GM21390 (cell line): ENCODE measurements around the gene KLF1.
A peak's percentile ranks its signal among the peaks of the same experiment; 100 is the strongest.
"Not testable (repeated sequence)": the region's sequence is repeated elsewhere in the genome, so short reads cannot be mapped to it uniquely, and the experiment has no call there.

ENCODE experiments used
- ATAC-seq: cut with Tn5 transposase; IDR thresholded peaks from one replicate; pipeline ENCODE4 v1.9.1; 2021; ENCODE audit not compliant: unreplicated experiment

The KLF1 gene

DNA sequence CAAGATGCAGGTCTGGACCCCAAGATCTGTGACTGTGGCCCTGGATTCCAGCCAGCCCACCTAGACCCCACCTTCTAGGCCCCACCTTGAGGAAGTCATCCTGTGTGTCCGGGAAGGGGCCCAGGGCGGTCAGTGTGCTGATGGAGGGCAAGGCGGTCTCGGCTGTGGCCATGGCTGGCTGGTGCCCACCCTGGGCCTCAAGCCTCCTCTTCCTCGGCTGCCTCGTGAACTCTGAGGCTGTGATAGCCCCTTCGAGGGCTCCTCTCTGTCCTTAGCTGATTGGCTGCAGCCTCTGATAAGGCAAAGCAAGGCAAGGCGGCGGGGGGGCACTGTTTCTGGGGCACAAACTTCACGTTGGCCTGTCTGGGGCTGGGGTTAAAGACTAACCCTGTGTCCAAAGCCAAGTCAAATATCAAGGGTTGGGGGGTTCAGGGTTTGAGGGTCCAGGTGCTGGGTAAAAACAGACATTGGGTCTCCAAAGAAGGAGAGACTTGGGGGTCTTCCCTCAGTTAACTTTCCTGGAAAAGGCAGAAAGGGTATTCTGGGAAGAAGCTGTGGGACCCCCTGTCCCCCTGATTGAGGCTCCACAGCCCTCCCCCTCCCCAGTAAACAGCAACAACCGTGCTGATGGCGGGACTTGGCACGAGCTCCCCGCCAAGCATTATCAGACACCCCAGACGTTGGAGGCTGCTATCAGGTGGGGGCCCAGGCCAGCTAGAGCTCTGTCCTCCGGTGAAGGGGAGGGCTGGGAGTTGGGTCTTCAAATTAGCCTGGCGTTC lies at the start of gene KLF1:
Gene KLF1 (minus strand): TSS at position 233 of the 779 bp plus-strand sequence. CDS start 61 bp downstream, at position 172.
- no peak for ATAC-seq

DNA sequence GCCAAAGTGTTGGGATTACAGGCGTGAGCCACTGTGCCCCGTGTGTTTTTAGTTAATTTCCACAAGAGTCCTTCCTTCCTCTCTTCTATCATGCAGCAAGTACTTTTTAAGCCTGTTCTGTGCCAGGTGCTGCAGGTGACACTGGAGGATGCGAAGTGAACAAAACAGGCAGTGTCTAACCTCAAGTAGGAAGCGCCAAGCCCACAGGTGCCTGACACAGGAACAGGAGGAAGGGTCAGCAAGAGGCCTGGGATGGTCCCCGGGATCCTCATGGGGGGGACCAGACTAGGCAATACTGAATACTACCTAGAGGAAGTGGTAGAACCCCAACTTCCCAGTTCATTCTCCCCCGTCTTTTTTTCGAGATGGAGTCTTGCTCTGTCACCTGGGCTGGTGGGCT lies 49.6 kb upstream of the KLF1 start:
- no peak for ATAC-seq

DNA sequence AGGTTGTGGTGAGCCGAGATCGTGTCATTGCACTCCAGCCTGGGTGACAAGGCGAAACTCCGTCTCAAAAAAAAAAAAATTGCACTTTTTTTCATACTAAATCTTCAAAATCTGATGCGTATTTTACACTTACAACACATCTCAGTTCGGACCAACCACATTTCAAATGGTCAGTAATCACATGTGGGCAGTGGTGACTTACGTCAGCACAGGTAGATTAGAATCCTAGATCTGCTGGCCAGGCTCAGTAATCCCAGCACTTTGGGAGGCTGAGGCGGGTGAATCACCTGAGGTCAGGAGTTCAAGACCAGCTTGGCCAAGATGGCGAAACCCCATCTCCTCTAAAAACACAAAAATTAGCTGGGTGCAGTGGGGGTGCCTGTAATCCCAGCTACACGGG lies 48.1 kb upstream of the KLF1 start:
- no peak for ATAC-seq

DNA sequence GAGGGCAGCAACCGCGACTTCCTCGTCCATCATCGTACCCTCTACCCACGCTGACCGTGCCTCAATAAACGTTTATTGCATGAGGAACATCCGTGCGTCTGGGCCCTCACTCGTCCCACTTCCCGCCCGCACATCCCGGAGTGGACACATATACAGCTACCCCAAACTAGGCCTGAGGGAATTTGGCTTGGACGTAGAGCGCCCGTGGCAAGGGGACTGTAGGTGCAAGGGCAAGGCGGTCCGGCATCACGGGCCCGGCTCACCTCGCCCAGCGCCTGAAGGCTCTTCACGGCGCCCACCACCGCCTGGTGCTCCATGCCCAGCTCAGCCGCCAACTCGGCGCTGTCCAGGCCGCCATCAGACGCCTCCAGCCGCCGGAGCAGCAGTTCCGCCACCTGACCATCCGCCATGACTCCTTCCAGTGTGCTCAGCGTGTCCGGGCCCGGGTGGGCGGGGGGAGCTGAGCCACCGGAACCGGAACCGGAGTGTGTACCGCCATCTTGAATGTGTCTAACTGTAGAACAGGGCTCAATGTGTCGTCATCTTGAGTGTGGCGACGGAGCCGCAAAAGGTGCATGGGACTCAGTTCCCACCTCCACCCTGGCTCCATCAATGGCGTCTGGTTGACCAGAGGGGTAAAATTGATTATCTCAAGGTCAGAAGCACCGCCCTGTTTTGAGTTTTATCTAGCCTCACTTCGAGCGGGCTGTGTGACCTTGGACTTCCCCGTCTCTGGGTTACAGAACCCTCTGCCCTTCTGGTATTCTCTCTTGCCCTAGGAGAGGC lies 46.5 kb upstream of the KLF1 start, which contains the start of gene FARSA:
Gene FARSA (minus strand): TSS at position 425 of the 786 bp plus-strand sequence. CDS start 15 bp downstream, at position 410.
- ATAC-seq: no peak

DNA sequence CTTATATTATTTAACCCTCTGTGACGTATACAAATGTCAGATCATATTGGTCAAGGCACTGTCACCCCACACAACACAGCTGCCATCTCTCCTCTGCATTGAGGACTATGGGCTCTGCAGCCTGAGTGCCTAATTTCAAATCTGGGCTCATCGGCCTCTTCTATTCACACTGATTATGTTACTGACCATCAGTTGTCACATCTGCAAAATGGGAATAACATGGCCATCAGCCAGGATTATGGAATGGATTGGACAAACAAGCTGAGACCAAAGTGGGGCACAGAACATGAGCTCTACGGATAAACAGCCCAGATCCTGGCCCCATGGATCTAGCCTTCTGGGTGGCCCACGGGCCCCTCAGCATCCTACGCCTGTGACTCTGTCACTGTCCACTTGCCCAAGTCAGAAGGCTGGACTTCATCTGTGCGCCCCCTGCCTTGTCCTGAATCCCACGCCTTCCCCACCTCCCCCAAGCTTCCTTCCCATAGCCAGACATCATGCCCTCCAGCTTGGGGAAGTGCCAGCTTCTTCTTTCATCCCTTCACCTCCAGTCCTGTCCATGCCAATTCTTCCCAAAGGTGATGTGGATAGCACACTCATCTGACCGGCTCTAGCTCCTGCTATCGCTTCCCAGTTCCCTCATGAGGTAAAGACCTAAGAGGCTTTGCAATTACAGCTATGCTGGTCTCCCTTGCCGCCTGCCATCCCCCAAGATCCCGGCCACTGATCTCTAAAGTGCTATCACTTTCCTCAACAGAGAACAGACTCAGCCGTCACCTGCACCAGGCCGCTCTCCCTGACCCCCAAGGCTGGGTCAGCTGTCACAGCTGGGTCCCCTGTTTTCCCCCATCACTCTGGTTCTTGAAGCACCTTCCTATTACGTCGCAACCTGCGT lies 45.6 kb upstream of the KLF1 start:
- ATAC-seq: no peak

DNA sequence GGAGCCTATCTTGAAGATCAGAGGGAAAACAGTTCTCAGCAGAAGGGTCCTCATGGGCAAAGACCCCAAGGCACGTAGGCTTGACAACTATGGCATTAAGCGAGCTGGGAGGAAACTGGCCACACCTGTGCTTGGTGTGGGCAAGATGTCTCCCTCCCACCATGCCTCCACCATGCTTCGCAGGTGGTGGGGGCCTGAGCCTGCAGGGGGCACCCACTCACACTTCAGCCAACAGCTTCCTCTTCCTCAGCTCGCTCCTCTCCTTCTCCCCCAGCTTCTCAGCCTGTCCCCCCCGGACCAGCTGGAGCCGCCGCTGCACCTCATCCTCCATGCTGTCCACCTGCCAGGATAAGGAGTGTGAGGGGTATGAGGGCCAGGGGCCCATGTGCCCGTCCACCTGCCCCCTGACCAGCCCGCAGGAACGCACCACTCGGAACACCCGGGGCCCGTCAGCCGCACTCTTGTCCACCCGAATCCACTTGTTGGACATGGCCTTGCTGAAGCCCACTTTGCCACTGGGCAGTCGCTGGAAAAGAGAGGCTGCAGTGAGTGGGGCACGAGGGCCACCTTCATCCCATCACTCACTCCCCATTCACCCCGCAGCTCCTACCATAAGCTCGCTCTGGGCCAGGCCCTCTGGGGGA lies 43.1 kb upstream of the KLF1 start:
- no peak for ATAC-seq

DNA sequence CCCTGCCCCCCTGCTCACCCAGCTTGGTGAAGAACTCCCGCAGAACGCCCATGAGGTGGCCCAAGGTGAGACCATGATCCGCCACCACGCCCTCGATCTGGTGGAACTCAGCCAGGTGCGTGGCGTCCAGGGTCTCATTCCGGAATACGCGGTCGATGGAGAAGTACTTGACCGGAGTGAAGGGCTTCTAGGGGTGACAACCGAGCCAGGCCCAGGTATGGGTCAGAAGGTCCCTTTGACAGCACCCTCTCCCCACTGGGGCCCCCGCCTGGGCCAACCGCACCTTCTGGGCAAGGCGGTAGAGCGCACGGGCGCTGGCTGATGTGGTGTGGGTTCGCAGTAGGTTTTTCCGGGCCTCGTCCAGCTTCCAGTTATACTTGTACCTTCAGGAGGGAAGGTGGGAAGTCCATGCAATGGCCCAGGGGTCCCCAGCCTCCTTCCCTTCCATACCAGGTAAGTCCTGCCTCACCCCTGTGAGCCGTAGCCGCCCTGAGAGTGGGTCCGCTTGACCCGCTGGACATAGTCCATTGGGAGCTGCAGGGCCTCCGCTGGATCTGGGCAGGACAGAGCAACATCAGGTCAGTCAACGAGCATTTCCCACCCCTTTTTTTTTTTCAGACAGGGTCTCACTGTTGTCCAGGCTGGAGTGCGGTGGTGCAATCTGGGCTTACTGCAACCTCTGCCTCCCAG lies 37.8 kb upstream of the KLF1 start:
- ATAC-seq: no peak

DNA sequence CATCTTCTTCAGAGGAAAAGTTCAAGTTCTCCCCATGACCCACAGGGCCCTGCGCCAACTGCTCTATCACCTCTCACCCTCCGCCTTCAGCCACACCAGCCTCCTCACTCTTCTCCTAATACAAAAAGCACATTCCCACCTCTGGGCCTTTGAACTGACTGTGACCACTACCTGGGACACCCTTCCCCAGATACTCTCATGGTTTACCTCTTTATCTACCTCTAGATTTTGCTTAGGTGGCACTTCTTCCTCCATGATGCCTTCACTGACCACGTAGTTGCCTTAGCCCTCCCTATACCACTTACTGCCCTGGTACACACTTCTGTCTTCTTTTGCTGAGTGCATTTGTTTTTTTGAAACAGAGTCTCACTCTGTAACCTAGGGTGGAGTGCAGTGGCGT lies 36.0 kb upstream of the KLF1 start:
- no peak for ATAC-seq

DNA sequence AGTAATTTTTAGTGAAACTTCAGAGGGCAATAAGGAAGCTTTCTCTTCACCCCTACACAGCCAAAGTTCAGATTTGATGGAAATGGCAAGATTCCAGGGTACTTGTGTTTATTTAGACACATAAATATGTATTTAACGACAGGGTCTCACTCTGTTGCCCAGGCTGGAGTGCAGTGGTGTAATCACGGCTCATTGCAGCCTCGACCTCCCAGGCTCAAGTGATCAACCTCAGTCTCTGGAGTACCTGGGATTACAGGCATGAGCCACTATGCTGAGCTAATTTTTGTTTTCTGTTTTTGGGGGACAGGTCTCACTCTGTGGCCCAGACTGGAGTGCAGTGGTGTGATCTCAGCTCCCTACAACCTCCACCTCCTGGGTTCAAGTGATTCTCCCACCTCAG lies 34.0 kb upstream of the KLF1 start:
- no peak for ATAC-seq

DNA sequence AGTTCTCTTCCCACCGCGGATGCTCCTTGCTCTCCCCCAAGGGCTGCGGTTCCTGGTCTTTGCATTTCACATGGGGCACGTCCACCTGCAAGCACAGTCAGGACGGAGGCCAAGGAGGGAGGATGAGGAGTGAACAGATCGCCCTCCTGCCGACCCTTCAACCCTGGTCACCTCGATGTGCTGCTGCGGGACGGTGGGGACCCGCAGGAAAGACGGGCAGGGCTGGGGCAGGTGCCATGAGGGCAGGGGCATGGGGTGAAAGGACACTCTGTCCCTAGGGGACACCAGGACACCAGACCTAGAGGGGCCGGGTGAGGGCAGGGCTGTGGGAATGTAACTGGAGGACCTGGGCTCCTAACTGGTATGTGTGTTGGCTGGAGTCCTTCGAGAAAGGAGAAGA lies 31.3 kb upstream of the KLF1 start:
- ATAC-seq: no peak

DNA sequence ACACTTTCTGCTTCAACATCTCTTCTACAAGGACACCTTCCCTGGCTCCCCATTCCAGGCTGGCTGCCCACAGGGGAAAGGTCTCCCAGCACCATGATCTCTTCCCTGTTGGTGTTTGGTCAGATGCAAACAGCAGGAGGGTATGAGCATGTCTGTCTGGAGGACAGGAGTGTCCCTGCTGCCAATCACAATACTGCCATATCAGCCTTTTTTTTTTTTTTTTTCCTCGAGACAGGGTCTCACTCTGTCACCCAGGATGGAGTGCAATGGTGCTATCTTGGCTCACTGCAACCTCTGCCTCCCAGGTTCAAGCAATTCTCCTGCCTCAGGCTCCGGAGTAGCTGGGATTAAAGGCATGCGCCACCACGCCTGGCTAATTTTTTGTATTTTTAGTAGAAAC lies 28.9 kb upstream of the KLF1 start:
- not testable (repeated sequence) for ATAC-seq

DNA sequence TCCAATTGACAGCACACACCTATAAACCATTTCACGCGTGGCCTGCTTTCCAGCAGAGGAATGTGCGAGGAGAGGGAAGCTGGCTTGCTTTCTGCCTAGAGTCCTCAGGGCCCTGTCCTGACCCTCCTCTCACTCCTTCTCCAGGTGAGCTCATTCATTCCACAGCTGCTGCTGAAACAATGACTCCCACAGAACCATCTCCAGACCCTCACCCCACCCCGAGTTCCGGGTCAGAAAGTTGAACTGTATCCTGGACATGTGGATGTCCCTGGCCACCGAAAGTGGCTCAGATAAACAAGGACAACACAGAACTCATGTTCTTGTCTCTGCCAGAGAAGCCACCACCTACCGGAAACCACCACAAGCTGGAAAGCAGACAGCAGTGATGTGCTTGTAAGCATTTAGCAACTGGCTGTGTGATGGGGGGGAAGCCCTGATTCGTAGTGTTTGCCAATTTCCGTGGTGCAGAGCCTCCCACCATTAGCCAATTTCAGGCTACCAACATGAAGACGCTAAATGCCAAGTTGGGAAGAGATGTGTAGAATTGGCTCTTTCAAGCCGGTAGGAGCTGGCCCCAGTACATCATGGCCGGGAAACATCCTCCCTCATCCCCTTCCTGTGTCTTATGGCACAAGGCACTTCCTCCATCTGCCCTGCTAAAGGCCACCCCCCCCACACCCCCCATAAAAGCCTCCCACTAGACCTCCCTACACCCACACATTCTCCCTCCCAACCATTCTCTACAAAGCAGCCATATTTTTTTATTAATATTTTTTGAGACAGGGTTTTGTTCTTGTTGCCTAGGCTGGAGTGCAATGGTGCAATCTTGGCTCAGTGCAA lies 27.1 kb upstream of the KLF1 start:
- ATAC-seq: no peak

DNA sequence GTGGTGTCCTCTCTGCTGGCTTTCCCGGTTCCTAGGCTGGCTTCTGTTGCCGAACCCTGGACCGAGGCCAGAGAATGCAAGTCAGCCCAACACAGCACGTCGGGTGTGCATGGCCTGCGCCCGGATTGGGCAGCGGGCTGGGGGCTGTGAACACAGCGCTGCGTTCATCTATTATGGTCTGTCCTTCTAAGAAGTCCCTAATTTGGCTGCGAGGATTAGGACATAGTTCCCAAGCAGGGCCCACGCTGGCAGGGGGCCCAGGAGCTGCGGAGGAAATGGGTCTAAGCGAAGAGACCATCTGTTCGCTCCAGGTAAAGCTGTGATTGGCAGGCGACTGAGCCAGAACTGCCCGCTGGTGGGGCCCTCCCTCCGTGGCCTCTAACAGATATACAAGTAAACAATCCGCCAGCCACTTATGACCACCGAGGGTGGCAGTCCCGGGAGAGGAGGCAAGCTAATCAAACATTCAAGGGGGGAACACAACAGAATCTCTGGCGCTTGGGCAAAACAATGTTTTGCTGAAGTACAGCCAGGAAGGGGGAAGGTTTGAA lies 26.1 kb upstream of the KLF1 start:
- no peak for ATAC-seq

DNA sequence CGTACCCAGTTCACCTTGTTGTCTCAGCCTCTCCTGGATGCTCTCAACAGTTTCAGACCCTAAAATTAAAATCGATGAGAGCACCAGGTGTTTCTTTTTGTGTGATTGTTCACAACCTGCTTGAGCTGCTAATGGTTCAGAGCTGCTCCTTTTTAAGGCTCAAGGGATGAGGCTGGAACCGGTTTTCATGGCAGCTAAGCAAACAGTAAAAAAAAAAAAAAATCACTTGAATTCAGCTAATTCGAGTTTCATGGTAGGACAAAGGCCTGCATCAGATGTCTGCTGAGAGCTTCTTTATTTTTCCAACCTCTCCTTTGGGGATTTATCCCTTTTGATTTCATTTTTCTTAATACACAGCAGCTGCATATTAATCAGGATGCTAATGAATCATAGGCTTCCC lies 25.6 kb upstream of the KLF1 start:
- no peak for ATAC-seq

DNA sequence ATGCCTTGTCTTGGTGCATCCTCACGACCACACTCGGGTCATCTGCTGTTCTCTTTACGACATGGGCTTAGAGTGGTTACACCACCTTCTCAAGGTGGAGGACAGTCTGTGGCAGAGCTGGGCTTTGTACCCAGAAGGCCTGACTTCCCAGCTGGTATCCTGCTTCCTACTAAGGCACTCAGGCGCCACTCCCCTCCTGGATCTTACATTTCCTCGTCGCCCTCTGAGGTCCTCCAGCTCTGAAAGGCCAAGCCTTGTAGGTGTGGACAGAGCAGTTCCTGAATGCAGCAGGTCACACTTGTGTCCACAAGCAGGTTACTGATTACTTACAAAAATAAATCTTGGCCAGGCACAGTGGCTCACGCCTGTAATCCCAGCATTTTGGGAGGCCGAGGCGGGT lies 20.2 kb upstream of the KLF1 start:
- no peak for ATAC-seq

DNA sequence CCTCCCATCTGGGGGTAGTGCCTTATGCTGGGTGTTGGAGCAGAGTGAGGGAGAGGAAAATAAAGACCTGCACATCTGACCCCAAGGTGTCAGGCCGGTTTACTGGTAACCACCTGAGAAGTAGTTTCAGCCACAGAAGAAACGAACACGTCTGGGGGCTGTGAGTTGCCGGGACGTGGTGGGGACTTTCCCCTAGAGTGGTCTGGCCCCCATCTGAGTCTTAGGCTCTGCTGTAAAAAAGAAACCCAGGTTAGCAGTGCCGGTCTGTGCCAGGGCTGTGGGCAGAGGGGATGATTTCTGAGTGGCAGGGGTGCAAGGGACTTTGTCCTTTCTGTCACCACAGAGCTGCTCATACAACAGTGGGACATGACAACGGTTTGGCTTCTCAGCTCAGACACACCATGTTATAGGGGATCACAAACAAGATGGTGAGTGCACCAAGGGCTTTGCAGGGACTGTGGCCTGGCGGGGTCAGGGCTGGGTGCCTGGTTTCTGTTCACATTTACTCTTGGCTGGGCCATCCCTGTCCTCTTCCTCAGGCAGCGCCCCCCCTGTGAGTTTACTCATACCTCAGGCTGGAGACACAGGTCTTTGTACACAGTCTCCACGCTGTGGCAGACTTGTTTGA lies 13.0 kb upstream of the KLF1 start:
- ATAC-seq: peak; percentile 71

DNA sequence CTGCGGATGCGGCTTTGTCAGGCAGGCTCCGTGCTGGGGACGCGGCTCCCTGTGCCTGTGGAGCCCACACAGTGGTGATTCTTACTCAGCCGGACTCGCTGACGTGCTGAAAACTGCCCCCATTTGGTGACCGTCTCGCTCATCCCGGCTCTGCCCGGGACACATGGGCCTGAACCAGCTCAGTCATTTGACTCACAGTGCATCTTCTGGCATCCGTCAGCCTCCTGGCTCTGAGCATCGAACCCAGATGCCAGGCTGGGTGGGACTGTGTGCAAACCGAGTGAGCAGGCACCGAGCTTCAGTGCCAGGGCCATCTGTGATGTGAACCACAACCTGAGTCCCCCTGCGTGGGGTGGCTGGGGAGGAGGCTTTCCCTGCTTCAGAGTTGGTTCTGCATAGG lies 9.5 kb upstream of the KLF1 start:
- no peak for ATAC-seq

DNA sequence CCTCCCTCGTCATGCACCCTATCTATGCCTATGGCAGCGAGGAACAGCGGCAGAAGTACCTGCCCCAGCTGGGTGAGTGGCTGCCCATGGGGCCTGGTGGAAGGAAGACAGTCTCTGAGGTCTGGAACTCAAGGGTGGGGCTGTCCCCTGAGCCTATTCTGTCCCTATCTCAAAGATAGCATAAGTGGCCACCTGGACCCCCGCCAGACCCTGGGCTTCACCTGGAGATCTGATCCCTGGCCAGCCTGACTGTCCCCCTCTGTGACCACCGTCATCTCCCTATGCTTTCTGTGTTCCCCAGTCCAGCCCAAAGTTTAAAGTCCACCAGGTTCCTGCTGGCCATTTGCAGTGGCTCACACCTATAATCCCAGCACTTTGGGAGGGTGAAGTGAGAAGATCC lies 6.6 kb upstream of the KLF1 start:
- no peak for ATAC-seq
